GM21526 (cell line): ENCODE results near the gene SLC25A24.
"Not testable (repeated sequence)": the region's sequence is repeated elsewhere in the genome, so short reads cannot be mapped to it uniquely, and the experiment has no call there.

ENCODE experiments used
- ATAC-seq: cut with Tn5 transposase; IDR thresholded peaks from one replicate; pipeline ENCODE4 v1.9.1; 2021; ENCODE audit warnings: moderate library complexity; ENCODE audit not compliant: unreplicated experiment, low FRiP score

The SLC25A24 gene

GRCh38 chr1:108199201-108199691, 897 bp downstream of the SLC25A24 start:
- ATAC-seq, result no peak

GRCh38 chr1:108194051-108194450, 6.1 kb downstream of the SLC25A24 start:
- ATAC-seq, result no peak

- no peak for ATAC-seq
Measured at GRCh38 chr1:108193333-108193732, 6.8 kb downstream of the SLC25A24 start.

DNA sequence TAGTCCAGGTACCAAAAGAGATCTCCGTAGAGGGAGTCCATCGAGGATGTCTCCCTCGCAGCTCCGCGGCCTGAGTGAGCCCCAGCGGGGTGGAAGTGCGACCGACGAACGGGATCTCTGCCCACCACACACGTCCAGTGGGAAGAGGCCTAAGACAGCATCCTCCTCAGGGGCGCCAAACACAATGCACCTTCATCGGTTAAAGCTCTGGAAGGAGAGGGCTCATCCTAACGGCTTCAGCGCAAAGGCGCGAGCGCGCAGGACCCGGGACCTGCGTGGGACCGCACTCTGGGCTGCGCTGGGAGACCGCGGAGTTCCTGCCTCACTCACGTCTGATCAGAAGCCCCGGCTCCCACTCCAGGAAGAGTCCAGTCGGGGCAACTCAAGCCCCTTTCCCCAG, 7.6 kb downstream of the SLC25A24 start:
- no peak for ATAC-seq

DNA sequence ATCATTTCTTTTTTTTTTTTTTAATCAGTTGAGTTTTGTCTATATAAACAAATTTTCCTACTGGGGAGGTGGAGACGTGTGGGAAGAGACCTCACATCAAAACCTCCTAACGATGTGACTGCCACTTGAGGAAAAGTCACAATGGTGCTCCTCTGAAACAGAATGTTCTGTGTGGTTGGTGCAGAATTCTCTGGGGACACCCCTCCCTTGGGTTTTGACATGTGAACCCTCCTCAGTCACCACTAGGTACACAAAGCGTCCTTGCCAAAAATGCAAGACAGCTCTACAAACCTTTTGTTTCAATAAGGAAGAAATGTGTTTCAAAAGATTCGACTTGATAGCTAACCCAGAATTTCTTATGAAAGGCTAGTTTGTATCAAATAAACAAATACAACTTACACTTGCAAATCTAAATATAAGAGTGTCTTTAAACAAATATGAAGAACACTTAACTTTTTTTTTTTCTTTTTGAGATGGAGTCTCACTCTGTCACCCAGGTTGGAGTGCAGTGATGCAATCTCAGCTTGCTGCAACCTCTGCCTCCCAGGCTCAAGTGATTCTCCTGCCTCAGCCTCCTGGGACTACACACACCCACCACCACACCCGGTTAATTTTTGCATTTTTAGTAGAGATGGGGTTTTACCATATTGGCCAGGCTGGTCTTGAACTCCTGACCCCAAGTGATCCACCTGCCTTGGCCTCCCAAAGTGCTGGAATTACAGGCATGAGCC, 9.3 kb downstream of the SLC25A24 start:
- ATAC-seq, result no peak

GRCh38 chr1:108190001-108190634, 10.0 kb downstream of the SLC25A24 start:
- no peak for ATAC-seq

GRCh38 chr1:108188801-108189200, 11.3 kb downstream of the SLC25A24 start:
- ATAC-seq, result no peak

GRCh38 chr1:108182959-108183700, 17.0 kb downstream of the SLC25A24 start:
- ATAC-seq, result no peak

DNA sequence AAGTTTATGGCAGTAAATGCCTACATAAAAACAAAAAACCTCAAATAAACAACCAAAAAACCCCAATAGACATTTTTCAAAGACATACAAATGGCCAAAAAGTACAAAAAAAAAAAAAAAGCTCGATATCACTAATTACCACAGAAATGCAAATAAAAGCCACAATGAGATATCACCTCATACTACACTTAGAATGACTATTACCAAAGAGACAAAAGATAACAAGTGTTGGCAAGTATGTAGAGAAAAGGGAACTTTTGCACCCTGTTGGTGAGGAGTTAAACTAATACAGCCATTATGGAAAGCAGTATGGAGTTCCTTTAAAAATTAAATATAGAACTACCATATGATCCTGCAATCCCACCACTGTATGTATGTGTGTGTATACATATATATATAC, 21.1 kb downstream of the SLC25A24 start:
- no peak for ATAC-seq

DNA sequence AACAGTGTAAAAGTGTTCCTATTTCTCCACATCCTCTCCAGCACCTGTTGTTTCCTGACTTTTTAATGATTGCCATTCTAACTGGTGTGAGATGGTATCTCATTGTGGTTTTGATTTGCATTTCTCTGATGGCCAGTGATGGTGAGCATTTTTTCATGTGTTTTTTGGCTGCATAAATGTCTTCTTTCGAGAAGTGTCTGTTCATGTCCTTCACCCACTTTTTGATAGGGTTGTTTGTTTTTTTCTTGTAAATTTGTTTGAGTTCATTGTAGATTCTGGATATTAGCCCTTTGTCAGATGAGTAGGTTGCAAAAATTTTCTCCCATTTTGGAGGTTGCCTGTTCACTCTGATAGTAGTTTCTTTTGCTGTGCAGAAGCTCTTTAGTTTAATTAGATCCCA, 37.7 kb downstream of the SLC25A24 start:
- ATAC-seq, result not testable (repeated sequence)

GRCh38 chr1:108159951-108160350, 40.2 kb downstream of the SLC25A24 start:
- ATAC-seq, result not testable (repeated sequence)

- ATAC-seq, result no peak
Measured at GRCh38 chr1:108158893-108159453, 41.2 kb downstream of the SLC25A24 start.

GRCh38 chr1:108154314-108154713, 45.8 kb downstream of the SLC25A24 start:
- ATAC-seq, result no peak

GRCh38 chr1:108152782-108153222, 47.3 kb downstream of the SLC25A24 start:
- ATAC-seq, result no peak

- no peak for ATAC-seq
Measured at GRCh38 chr1:108151548-108151947, 48.6 kb downstream of the SLC25A24 start.

DNA sequence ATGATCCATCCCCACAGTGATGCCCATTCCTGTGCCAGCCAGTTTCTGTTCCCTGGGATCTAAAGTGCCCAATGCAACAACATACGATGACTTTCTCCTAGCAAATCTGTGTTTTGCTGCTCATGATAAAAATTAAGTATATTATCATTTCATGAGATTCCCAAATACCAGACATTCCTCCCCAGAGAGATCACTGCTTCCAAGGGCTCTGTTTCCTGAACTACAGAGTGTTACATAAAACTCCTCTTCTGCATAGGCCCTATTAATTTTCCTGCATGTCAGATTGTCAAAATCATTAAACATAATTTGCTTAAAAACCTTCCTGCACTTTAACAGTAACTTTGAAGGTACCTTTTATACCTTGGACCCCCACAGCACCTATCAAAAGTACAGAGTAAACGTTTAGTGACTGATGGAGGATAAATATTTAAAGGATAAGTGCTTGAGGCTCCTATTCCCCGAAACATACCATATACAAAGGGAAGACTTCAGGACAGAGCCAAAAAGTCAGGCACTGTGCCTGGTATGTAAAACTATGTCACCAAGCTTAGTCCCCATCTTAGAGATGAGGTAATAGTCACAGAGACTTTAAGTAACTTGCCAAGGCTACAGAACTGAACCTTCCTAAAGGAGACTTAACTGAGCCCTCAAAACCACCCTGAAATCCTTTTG, 50.2 kb downstream of the SLC25A24 start:
- ATAC-seq, result no peak

- not testable (repeated sequence) for ATAC-seq
Measured at GRCh38 chr1:108144569-108144968, 55.6 kb downstream of the SLC25A24 start.

DNA sequence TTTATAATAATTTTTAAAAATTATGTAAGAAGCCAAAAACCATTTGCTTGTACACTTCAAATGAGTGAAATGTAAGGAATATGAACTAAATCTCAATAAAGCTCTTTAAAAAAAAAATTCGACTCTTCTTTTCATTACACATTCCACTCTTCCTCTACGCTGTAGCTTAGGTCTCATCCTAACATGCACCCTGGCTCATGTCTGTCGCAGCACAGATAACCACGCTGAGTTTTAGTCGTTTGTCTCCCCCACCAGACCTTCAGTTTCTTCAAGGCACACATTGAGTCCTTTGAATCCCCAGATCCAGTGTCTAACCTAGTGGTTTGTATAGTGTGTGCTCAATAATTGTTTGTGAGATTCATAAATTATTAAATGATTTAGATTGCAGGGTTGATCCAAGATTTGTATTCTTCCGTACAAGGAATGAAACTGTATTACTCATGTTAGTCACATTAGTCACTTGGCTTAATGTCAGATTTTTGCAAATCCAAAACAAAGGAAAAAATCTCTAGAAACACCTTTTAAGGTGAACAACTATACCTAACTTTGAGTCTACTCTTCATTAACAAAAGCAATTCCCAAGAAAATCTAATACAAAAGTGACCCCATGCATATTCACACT, 57.3 kb downstream of the SLC25A24 start:
- no peak for ATAC-seq

DNA sequence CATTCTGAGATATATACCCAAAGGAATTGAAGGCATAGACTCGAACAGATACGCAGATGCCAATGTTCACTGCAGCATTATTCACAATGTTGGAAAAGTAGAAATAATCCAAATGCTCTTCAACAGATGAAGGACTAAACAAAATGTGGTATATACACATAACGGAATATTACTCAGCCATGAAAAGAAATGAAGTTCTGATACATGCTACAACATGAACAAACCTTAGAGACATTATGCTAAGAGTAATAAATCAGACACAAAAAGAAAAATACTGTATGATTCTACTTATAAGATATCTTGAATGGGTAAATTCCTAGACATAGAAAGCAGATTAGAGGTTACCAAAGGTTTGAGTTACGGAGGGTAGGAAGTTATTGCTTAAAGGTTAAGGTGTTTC, 57.9 kb downstream of the SLC25A24 start:
- no peak for ATAC-seq

DNA sequence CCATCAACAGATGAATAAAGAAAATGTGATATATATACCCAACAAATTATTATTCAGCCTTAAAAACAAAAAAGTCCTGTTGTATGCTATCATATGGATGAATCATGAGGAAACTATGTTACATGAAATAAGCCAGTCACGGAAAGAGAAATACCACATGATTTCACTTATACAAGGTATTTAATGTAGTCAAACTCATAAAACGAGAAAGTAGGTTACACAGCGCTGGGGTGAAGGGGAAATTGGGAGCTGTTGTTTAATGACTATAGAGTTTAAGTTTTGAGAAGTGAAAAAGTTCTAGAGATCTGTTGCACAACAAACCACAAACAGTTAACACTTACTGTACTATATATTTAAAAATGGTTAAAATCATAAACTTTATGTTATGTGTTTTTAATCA, 58.5 kb downstream of the SLC25A24 start:
- ATAC-seq, result no peak
